ENCODE measurements around the gene RAB11B.
"Not testable (repeated sequence)": the region's sequence is repeated elsewhere in the genome, so short reads cannot be mapped to it uniquely, and the experiment has no call there.

Gene RAB11B

GRCh38 chr19:8429044-8429443 lies 38.9 kb downstream of the RAB11B start:
- DNase-seq (ENCODE audit: low read depth), result no peak

- DNase-seq (ENCODE audit: low read depth), result no peak
Observed at GRCh38 chr19:8429826-8430225, 39.7 kb downstream of the RAB11B start.

- DNase-seq (ENCODE audit: low read depth), result no peak
Observed at GRCh38 chr19:8430650-8431049, 40.5 kb downstream of the RAB11B start.

GRCh38 chr19:8438236-8438635 lies 48.1 kb downstream of the RAB11B start:
- no peak for DNase-seq (ENCODE audit: low read depth)

- no peak for DNase-seq (ENCODE audit: low read depth)
Observed at GRCh38 chr19:8441725-8442544, 51.8 kb downstream of the RAB11B start.

GRCh38 chr19:8444140-8444676 lies 54.0 kb downstream of the RAB11B start:
- not testable (repeated sequence) for DNase-seq (ENCODE audit: low read depth)

- DNase-seq (ENCODE audit: low read depth), result peak; percentile 93
Observed at GRCh38 chr19:8444677-8445487, 54.7 kb downstream of the RAB11B start, which contains the start of gene HNRNPM. Gene HNRNPM, plus strand, starts transcription at chr19:8444975. Its CDS starts 24 bp downstream, at chr19:8444999.

- peak; percentile 30 for DNase-seq (ENCODE audit: low read depth)
Observed at GRCh38 chr19:8445488-8446001, 55.4 kb downstream of the RAB11B start.

GRCh38 chr19:8446061-8446709 lies 56.0 kb downstream of the RAB11B start:
- no peak for DNase-seq (ENCODE audit: low read depth)

GRCh38 chr19:8449830-8450229 lies 59.7 kb downstream of the RAB11B start:
- DNase-seq (ENCODE audit: low read depth), result no peak

GRCh38 chr19:8451377-8451776 lies 61.2 kb downstream of the RAB11B start:
- DNase-seq (ENCODE audit: low read depth), result no peak

GRCh38 chr19:8451885-8452284 lies 61.7 kb downstream of the RAB11B start:
- peak; percentile 88 for DNase-seq (ENCODE audit: low read depth)

- no peak for DNase-seq (ENCODE audit: low read depth)
Observed at GRCh38 chr19:8452446-8453123, 62.4 kb downstream of the RAB11B start.

- no peak for DNase-seq (ENCODE audit: low read depth)
Observed at GRCh38 chr19:8453616-8454015, 63.5 kb downstream of the RAB11B start.
